Adrenal gland (tissue), 5 donors: ENCODE results near the gene GPR6.

Source experiments
- CTCF ChIP-seq, 6 experiments: fragments of 450-650 bp in 4 of 6; fragments of 200-600 bp in 2 of 6; sonication (generic) in 1 of 6; IDR thresholded peaks; 1 replicate in 5 of 6; 2 replicates in 1 of 6; pipeline versions ENCODE4 v1.5.1 to v1.8.0; 2016 to 2021; ENCODE audit warnings: antibody characterized with exemption in 6 of 6, mild to moderate bottlenecking in 2 of 6, moderate library complexity in 1 of 6
- POLR2A ChIP-seq, 2 donors: fragments of 450-650 bp; IDR thresholded peaks; one replicate each; pipeline ENCODE4 v1.6.1; 2017; ENCODE audit warnings: antibody characterized with exemption in 2 of 2, mild to moderate bottlenecking in 2 of 2, moderate library complexity in 1 of 2
- donor health status: DM: no; HTN: no; CAD: no.

GRCh38 chr6:109987196-109987595, 9.1 kb downstream of the GPR6 start:
- TF ChIP-seq POLR2A (IDR thresholded peaks at IDR 0.05) (no peak), CTCF (IDR thresholded peaks at IDR 0.05) (no peak)
